Measurements from ENCODE around the gene SLC37A2. TPM values are rescaled to one million over a fixed set of nuclear protein-coding genes. Genes with fewer than 3 reads are reported as not detected.
A peak's percentile ranks its signal among the peaks of the same experiment; 100 is the strongest.
"Not testable (repeated sequence)": the region's sequence is repeated elsewhere in the genome, so short reads cannot be mapped to it uniquely, and the experiment has no call there.

SLC37A2 gene
- total and polyA plus RNA-seq, 2 of the 4 experiments (the other 2 are of a cell fraction): 0.72 to 1.1 TPM

GRCh38 chr11:125025968-125026367 is 37.1 kb upstream of the SLC37A2 start:
- no peak overlapping the region for H2AFZ ChIP-seq (replicated peaks; ENCODE audit: low read length, poor library complexity)
- H4K91ac ChIP-seq (ENCODE audit: insufficient read depth, low read depth, low read length): no peak overlapping the region
- DNase-seq (no peak), ATAC-seq (ENCODE audit: low read depth) (no peak)
- in situ Hi-C loops (cut with MboI; ENCODE audit: low sequenced_read_pairs): no loop called here
- H3K9me3 ChIP-seq (ENCODE audit: control insufficient read depth, insufficient read depth, low read length): no peaks in the 10 kb centered on the region
- BruUV-seq (replicated peaks): no TSS peak
- CTCF ChIA-PET: no interaction called here
- H3K79me1 ChIP-seq (ENCODE audit: low read depth in 1 of 2, low read length in 2 of 2): no peaks in the 10 kb centered on the region
- H3K36me3 ChIP-seq (ENCODE audit: control insufficient read depth, insufficient read depth, low read length): no peaks in the 10 kb centered on the region
- no peaks in the 10 kb centered on the region for H3K4me1 ChIP-seq (ENCODE audit: control insufficient read depth, insufficient read depth, low read length)
- no peak overlapping the region for H3K27ac ChIP-seq (ENCODE audit: insufficient read depth, low read length)
- no peak overlapping the region for H4K8ac ChIP-seq (ENCODE audit: low read depth in 2 of 2, low read length in 2 of 2)
- H3K56ac ChIP-seq (ENCODE audit: extremely low read depth, insufficient read depth, low read length): no peak overlapping the region
- H4K5ac ChIP-seq (ENCODE audit: low read depth, low read length): no peak overlapping the region
- peak overlapping the region; percentile 24 for H2AK9ac ChIP-seq (replicated peaks; ENCODE audit: low read depth, low read length, poor library complexity)
- no peak overlapping the region for H3K4ac ChIP-seq (ENCODE audit: low read depth, low read length)
- intact Hi-C loops (cut with micrococcal nuclease): no loop called here
- H3K14ac ChIP-seq (replicated peaks; ENCODE audit: low read depth, low read length): no peak overlapping the region
- H3K4me3 ChIP-seq (ENCODE audit: insufficient read depth, low read depth, low read length): no peak overlapping the region
- no peak overlapping the region for H3K18ac ChIP-seq (ENCODE audit: low read depth, low read length)
- dilution Hi-C loops (cut with HindIII; ENCODE audit: low sequenced_read_pairs, unreplicated experiment): no loop called here
- no peaks in the 10 kb centered on the region for H3K27me3 ChIP-seq (ENCODE audit: control insufficient read depth, insufficient read depth, low read length)
- no peak overlapping the region for H2BK5ac ChIP-seq (ENCODE audit: low read depth, low read length, poor library complexity, severe bottlenecking)
- H2AK5ac ChIP-seq (ENCODE audit: low read depth, low read length): no peak overlapping the region
- H2BK120ac ChIP-seq (ENCODE audit: low read depth, low read length): no peak overlapping the region
- no peak overlapping the region for H2BK20ac ChIP-seq (ENCODE audit: low read depth, low read length)
- POLR2A ChIA-PET (ENCODE audit: unreplicated experiment): no interaction called here
- no peaks in the 10 kb centered on the region for H3K9me1 ChIP-seq (ENCODE audit: insufficient read depth, low read length)
- H4K20me1 ChIP-seq (ENCODE audit: insufficient read depth, low read length): no peaks in the 10 kb centered on the region
- WGBS, 2 experiments (ENCODE audit: extremely low coverage in 2 of 2, insufficient read length in 1 of 2): no CpG with 5 or more reads among the region's 2 CpGs
- no peak overlapping the region for H2BK15ac ChIP-seq (ENCODE audit: low read depth, low read length)
- TF ChIP-seq RFX5 (IDR thresholded peaks at IDR 0.05; ENCODE audit: low read depth, low read length): no peak
- no peak for TF ChIP-seq RCOR1 (IDR thresholded peaks at IDR 0.05; ENCODE audit: insufficient replicate concordance, low read length)
- no peak for TF ChIP-seq POLR2A (IDR thresholded peaks at IDR 0.05; ENCODE audit: low read depth, low read length)
- TF ChIP-seq MAZ (IDR thresholded peaks at IDR 0.05; ENCODE audit: borderline replicate concordance, low read depth, low read length): no peak
- TF ChIP-seq BHLHE40 (IDR thresholded peaks at IDR 0.05; ENCODE audit: low read depth, low read length): no peak
- H3K23ac ChIP-seq (ENCODE audit: low read depth, low read length): no peak overlapping the region
- no peak overlapping the region for H3K4me2 ChIP-seq (ENCODE audit: low read depth, low read length)
- H3K9ac ChIP-seq (ENCODE audit: low read depth, low read length): no peak overlapping the region

GRCh38 chr11:125029431-125029830 is 33.7 kb upstream of the SLC37A2 start:
- H4K20me1 ChIP-seq (ENCODE audit: insufficient read depth, low read length); H2BK20ac ChIP-seq (ENCODE audit: low read depth, low read length); CTCF ChIA-PET; H3K79me1 ChIP-seq (ENCODE audit: low read depth in 1 of 2, low read length in 2 of 2); H3K9me3 ChIP-seq (ENCODE audit: control insufficient read depth, insufficient read depth, low read length); H3K36me3 ChIP-seq (ENCODE audit: control insufficient read depth, insufficient read depth, low read length); H3K23ac ChIP-seq (ENCODE audit: low read depth, low read length); H2BK5ac ChIP-seq (ENCODE audit: low read depth, low read length, poor library complexity, severe bottlenecking); H3K14ac ChIP-seq (replicated peaks; ENCODE audit: low read depth, low read length); H3K18ac ChIP-seq (ENCODE audit: low read depth, low read length); DNase-seq; H4K91ac ChIP-seq (ENCODE audit: insufficient read depth, low read depth, low read length); H3K4me3 ChIP-seq (ENCODE audit: insufficient read depth, low read depth, low read length); POLR2A ChIA-PET (ENCODE audit: unreplicated experiment); BruUV-seq (replicated peaks); H3K9ac ChIP-seq (ENCODE audit: low read depth, low read length); H2AK9ac ChIP-seq (replicated peaks; ENCODE audit: low read depth, low read length, poor library complexity); H2BK15ac ChIP-seq (ENCODE audit: low read depth, low read length); dilution Hi-C loops (cut with HindIII; ENCODE audit: low sequenced_read_pairs, unreplicated experiment); H3K4ac ChIP-seq (ENCODE audit: low read depth, low read length); ATAC-seq (ENCODE audit: low read depth); H2AFZ ChIP-seq (replicated peaks; ENCODE audit: low read length, poor library complexity); H4K5ac ChIP-seq (ENCODE audit: low read depth, low read length); H3K27ac ChIP-seq (ENCODE audit: insufficient read depth, low read length); H2BK120ac ChIP-seq (ENCODE audit: low read depth, low read length); H3K56ac ChIP-seq (ENCODE audit: extremely low read depth, insufficient read depth, low read length); H4K8ac ChIP-seq (ENCODE audit: low read depth in 2 of 2, low read length in 2 of 2); H3K4me1 ChIP-seq (ENCODE audit: control insufficient read depth, insufficient read depth, low read length); H3K9me1 ChIP-seq (ENCODE audit: insufficient read depth, low read length); H2AK5ac ChIP-seq (ENCODE audit: low read depth, low read length); intact Hi-C loops (cut with micrococcal nuclease); in situ Hi-C loops (cut with MboI; ENCODE audit: low sequenced_read_pairs); H3K27me3 ChIP-seq (ENCODE audit: control insufficient read depth, insufficient read depth, low read length); H3K4me2 ChIP-seq (ENCODE audit: low read depth, low read length): not testable (repeated sequence)
- no CpG with 5 or more reads among the region's 1 CpG for WGBS, 2 experiments (ENCODE audit: extremely low coverage in 2 of 2, insufficient read length in 1 of 2)

Data from IMR-90 (cell line).